Measurements from ENCODE around the gene DNAH8.

GRCh38 chr6:38907264-38907663 is 192.2 kb downstream of the DNAH8 start:
- TF ChIP-seq, protein P1, sequence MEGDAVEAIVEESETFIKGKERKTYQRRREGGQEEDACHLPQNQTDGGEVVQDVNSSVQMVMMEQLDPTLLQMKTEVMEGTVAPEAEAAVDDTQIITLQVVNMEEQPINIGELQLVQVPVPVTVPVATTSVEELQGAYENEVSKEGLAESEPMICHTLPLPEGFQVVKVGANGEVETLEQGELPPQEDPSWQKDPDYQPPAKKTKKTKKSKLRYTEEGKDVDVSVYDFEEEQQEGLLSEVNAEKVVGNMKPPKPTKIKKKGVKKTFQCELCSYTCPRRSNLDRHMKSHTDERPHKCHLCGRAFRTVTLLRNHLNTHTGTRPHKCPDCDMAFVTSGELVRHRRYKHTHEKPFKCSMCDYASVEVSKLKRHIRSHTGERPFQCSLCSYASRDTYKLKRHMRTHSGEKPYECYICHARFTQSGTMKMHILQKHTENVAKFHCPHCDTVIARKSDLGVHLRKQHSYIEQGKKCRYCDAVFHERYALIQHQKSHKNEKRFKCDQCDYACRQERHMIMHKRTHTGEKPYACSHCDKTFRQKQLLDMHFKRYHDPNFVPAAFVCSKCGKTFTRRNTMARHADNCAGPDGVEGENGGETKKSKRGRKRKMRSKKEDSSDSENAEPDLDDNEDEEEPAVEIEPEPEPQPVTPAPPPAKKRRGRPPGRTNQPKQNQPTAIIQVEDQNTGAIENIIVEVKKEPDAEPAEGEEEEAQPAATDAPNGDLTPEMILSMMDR (IDR thresholded peaks at IDR 0.05), result no peak
- TF ChIP-seq POLR2A (IDR thresholded peaks at IDR 0.05), result no peak

Data from sigmoid colon (tissue), 3 donors.